Sigmoid colon (tissue), 7 donors: Measurements from ENCODE around the gene HMCN2. TPM values are rescaled to one million over a fixed set of nuclear protein-coding genes. Genes with fewer than 3 reads are reported as not detected.

Source experiments
- DNase-seq: peaks from one replicate; pipeline ENCODE4 v3.0.0-alpha.2; 2019
- H3K27ac ChIP-seq, 4 donors: fragments of 200-600 bp; sonication (generic); one replicate each; pipeline ENCODE4 v1.5.1; 2016 to 2019; ENCODE audit warnings: mild to moderate bottlenecking in 1 of 4
- H3K27me3 ChIP-seq, 3 donors: fragments of 200-600 bp; sonication (generic); one replicate each; pipeline ENCODE4 v1.5.1; 2019; ENCODE audit warnings: mild to moderate bottlenecking in 1 of 3
- H3K36me3 ChIP-seq, 4 donors: fragments of 200-600 bp; sonication (generic); one replicate each; pipeline ENCODE4 v1.5.1; 2016 to 2019
- H3K4me1 ChIP-seq, 4 donors: fragments of 200-600 bp; sonication (generic); one replicate each; pipeline ENCODE4 v1.5.1; 2017 to 2019
- H3K4me3 ChIP-seq, 4 donors: fragments of 200-600 bp; sonication (generic); one replicate each; pipeline ENCODE4 v1.5.1; 2017 to 2019; ENCODE audit warnings: mild to moderate bottlenecking in 2 of 4, moderate library complexity in 1 of 4
- H3K9me3 ChIP-seq, 4 donors: fragments of 200-600 bp in 3 of 4; sonication (generic) in 3 of 4; one replicate each; pipeline versions ENCODE4 v1.5.1 to v1.6.1; 2013 to 2019
- CTCF ChIP-seq, 4 experiments: fragments of 450-650 bp in 3 of 4; fragments of 200-600 bp in 1 of 4; IDR thresholded peaks; one replicate each; pipeline ENCODE4 v1.5.1; 2016 to 2019; ENCODE audit warnings: antibody characterized with exemption in 4 of 4, mild to moderate bottlenecking in 3 of 4, moderate library complexity in 2 of 4
- EP300 ChIP-seq, 4 donors: sonication (generic); formaldehyde crosslinking; IDR thresholded peaks; one replicate each; pipeline ENCODE4 v1.6.1; 2017; ENCODE audit warnings: antibody characterized with exemption in 4 of 4
- POLR2A ChIP-seq, 2 donors: fragments of 450-650 bp; IDR thresholded peaks; one replicate each; pipeline ENCODE4 v1.6.1; 2016; ENCODE audit warnings: antibody characterized with exemption in 2 of 2, mild to moderate bottlenecking in 2 of 2, moderate library complexity in 2 of 2
- POLR2AphosphoS5 ChIP-seq, 4 donors: sonication (generic); formaldehyde crosslinking; IDR thresholded peaks; one replicate each; pipeline ENCODE4 v1.6.1; 2017; ENCODE audit warnings: antibody characterized with exemption in 4 of 4
- WGBS, 2 donors: extraction: QIAGEN DNeasy Blood & Tissue Kit; methylation state at CpG; one replicate each; pipeline ENCODE4 v1.1.7; 2013; 5-methylcytosine and 5-hydroxymethylcytosine counted together
- intact Hi-C: fragments of 100-400 bp; cut with DNase I; formaldehyde crosslinking; loops from one replicate; pipeline ENCODE4 v1.15.1; 2023
- polyA plus RNA-seq, 3 donors: library from polyadenylated mRNA; stranded (reverse); fragments of 200-250 nt; gene quantifications; one replicate each; pipeline ENCODE4 v1.2.3, GENCODE V29; 2013
- total RNA-seq, 4 donors: library from RNA; depleted of rRNA; stranded (reverse); fragments of >200 nt; gene quantifications; one replicate each; pipeline ENCODE4 v1.1.0, GENCODE V29; 2016
- donor health status: healthy with polysubstance abuse.
- donor health status: Bipolar disorder and iron deficiency.
- donor health status: healthy.

The HMCN2 gene
- total and polyA plus RNA-seq, 7 donors, result 3.6 to 106 (median 13.2) TPM

- Histone ChIP-seq H3K4me1 (peaks cover 0 to 3% (median 0%) of the 10 kb centered on the region in 4 donors), H3K9me3 (peaks cover 0 to 7% (median 4%) of the 10 kb centered on the region in 4 donors), H3K27ac (no peak overlapping the region), H3K36me3 (peaks cover 26 to 88% (median 41%) of the 10 kb centered on the region in 4 donors), H3K27me3 (no peaks in the 10 kb centered on the region), H3K4me3 (no peak overlapping the region)
- intact Hi-C loops, result loop anchor here (10.0 kb wide), 1 partner anchor 1593 kb away; no protein-coding TSS in a partner anchor
- TF ChIP-seq POLR2AphosphoS5 (IDR thresholded peaks at IDR 0.05) (no peak), POLR2A (IDR thresholded peaks at IDR 0.05) (no peak), EP300 (IDR thresholded peaks at IDR 0.05) (no peak), CTCF (IDR thresholded peaks at IDR 0.05) (no peak)
- DNase-seq, result no peak
- 82 to 97% methylated on average over 3 of the region's 3 CpGs for WGBS, 2 donors
Measured at GRCh38 chr9:130227833-130228232, 37.7 kb upstream of the HMCN2 start.

GRCh38 chr9:130229759-130230158 lies 35.8 kb upstream of the HMCN2 start:
- peak overlapping the region in 2 of 4 donors; percentile 29 to 92 for H3K27ac ChIP-seq
- intact Hi-C loops, result loop anchor here (10.0 kb wide), 1 partner anchor 1595 kb away; no protein-coding TSS in a partner anchor

GRCh38 chr9:130230631-130231030 lies 34.9 kb upstream of the HMCN2 start:
- peaks cover 3 to 11% (median 8%) of the 10 kb centered on the region in 4 donors for H3K4me1 ChIP-seq
- intact Hi-C loops, result no loop called here
- no peak for TF ChIP-seq POLR2AphosphoS5 (IDR thresholded peaks at IDR 0.05)
- TF ChIP-seq EP300 (IDR thresholded peaks at IDR 0.05), result no peak
- no peak for TF ChIP-seq POLR2A (IDR thresholded peaks at IDR 0.05)
- TF ChIP-seq CTCF (IDR thresholded peaks at IDR 0.05), result no peak
- peaks cover 0 to 7% (median 4%) of the 10 kb centered on the region in 4 donors for H3K9me3 ChIP-seq
- no peaks in the 10 kb centered on the region for H3K27me3 ChIP-seq
- no peak for DNase-seq
- peaks cover 31 to 85% (median 44%) of the 10 kb centered on the region in 4 donors for H3K36me3 ChIP-seq
- WGBS, 2 donors, result 30 to 58% methylated on average over 1 of the region's 1 CpG
- H3K27ac ChIP-seq, result peak overlapping the region in 2 of 4 donors; percentile 29 to 92
- H3K4me3 ChIP-seq, result no peak overlapping the region

More at GRCh38 chr9:130229759-130230158, 35.8 kb upstream of the HMCN2 start:
- H3K4me3 ChIP-seq, result no peak overlapping the region
- no peak for DNase-seq
- H3K4me1 ChIP-seq, result peaks cover 0 to 3% (median 2%) of the 10 kb centered on the region in 4 donors
- H3K27me3 ChIP-seq, result no peaks in the 10 kb centered on the region
- peaks cover 0 to 7% (median 4%) of the 10 kb centered on the region in 4 donors for H3K9me3 ChIP-seq
- WGBS, 2 donors, result 67 to 79% methylated on average over 3 of the region's 3 CpGs
- H3K36me3 ChIP-seq, result peaks cover 34 to 93% (median 47%) of the 10 kb centered on the region in 4 donors
- TF ChIP-seq POLR2AphosphoS5 (IDR thresholded peaks at IDR 0.05) (no peak), CTCF (IDR thresholded peaks at IDR 0.05) (no peak), EP300 (IDR thresholded peaks at IDR 0.05) (no peak), POLR2A (IDR thresholded peaks at IDR 0.05) (no peak)

- Histone ChIP-seq H3K4me3 (no peak overlapping the region), H3K27ac (peak overlapping the region; percentile 46 to 92 (median 79)), H3K4me1 (peaks cover 3 to 35% (median 31%) of the 10 kb centered on the region in 4 donors), H3K9me3 (peaks cover 0 to under 1% (median under 1%) of the 10 kb centered on the region in 4 donors), H3K27me3 (no peaks in the 10 kb centered on the region), H3K36me3 (peaks cover 9 to 60% (median 24%) of the 10 kb centered on the region in 4 donors)
- 85 to 90% methylated on average over 27 of the region's 27 CpGs for WGBS, 2 donors
- no peak for TF ChIP-seq POLR2A (IDR thresholded peaks at IDR 0.05)
- intact Hi-C loops, result no loop called here
- peak; percentile 61 for DNase-seq
Measured at GRCh38 chr9:130232899-130233586, 32.5 kb upstream of the HMCN2 start.

- peaks cover 3 to 40% (median 35%) of the 10 kb centered on the region in 4 donors for H3K4me1 ChIP-seq
- intact Hi-C loops, result no loop called here
- WGBS, 2 donors, result 93 to 95% methylated on average over 8 of the region's 8 CpGs
- H3K9me3 ChIP-seq, result no peaks in the 10 kb centered on the region
- no peak for DNase-seq
- H3K36me3 ChIP-seq, result peaks cover 9 to 55% (median 22%) of the 10 kb centered on the region in 4 donors
- H3K27ac ChIP-seq, result peak overlapping the region in 3 of 4 donors; percentile 75 to 92 (median 83)
- TF ChIP-seq POLR2AphosphoS5 (IDR thresholded peaks at IDR 0.05), result no peak
- no peak for TF ChIP-seq POLR2A (IDR thresholded peaks at IDR 0.05)
- H3K27me3 ChIP-seq, result no peaks in the 10 kb centered on the region
- no peak overlapping the region for H3K4me3 ChIP-seq
Measured at GRCh38 chr9:130233587-130233945, 32.0 kb upstream of the HMCN2 start.
